B cell (primary cell): ENCODE measurements around the gene PTPRT. TPM values are rescaled to one million over a fixed set of nuclear protein-coding genes. Genes with fewer than 3 reads are reported as not detected.

Experiments used
- ATAC-seq: fragments of 200-7000 bp; cut with Tn5 transposase; one replicate; pipeline ENCODE4 v1.10.0; 2021; ENCODE audit warnings: low read depth, mild to moderate bottlenecking, moderate number of reproducible peaks, moderate library complexity
- CTCF ChIA-PET: fragments of 350-600 bp; sonication (Branson Sonifier 250); formaldehyde crosslinking; loops from one replicate; lab custom pipeline; 2021; ENCODE audit warnings: antibody characterized with exemption, inconsistent platforms; lab: Charles Lee
- POLR2A ChIA-PET: fragments of 350-600 bp; sonication (Branson Sonifier 250); formaldehyde crosslinking; loops from one replicate; lab custom pipeline; 2021; ENCODE audit warnings: antibody characterized with exemption; lab: Charles Lee
- DNase-seq: peaks from one replicate; pipeline ENCODE4 v3.0.0; 2013
- H2AFZ ChIP-seq: 2 replicates; pipeline ENCODE4 v1.6.1; 2012; ENCODE audit warnings: mild to moderate bottlenecking, low read depth, low read length; ENCODE audit not compliant: insufficient read depth, poor library complexity, severe bottlenecking
- H3K27ac ChIP-seq, 2 donors: 1 replicate in 1 of 2; 2 replicates in 1 of 2; pipeline ENCODE4 v1.5.1; 2012 to 2013; ENCODE audit warnings: low read length in 2 of 2, mild to moderate bottlenecking in 2 of 2, moderate library complexity in 1 of 2
- H3K27me3 ChIP-seq, 4 experiments: fragments of 200-600 bp in 1 of 4; sonication (generic) in 1 of 4; replicated peaks in 1 of 4; 1 replicate in 2 of 4; 2 replicates in 2 of 4; pipeline versions ENCODE4 v1.6.1 to v1.7.0; 2013 to 2016; ENCODE audit warnings: low read length in 3 of 4, mild to moderate bottlenecking in 2 of 4, mixed read lengths in 1 of 4, moderate library complexity in 1 of 4; ENCODE audit not compliant: insufficient read depth in 4 of 4, control insufficient read depth in 3 of 4; ENCODE audit errors: control extremely low read depth in 1 of 4
- H3K36me3 ChIP-seq, 2 experiments: replicated peaks in 1 of 2; 1 replicate in 1 of 2; 2 replicates in 1 of 2; pipeline versions ENCODE4 v1.6.1 to v1.7.1; 2013; ENCODE audit warnings: low read length in 1 of 2; ENCODE audit not compliant: insufficient read depth in 2 of 2, control insufficient read depth in 1 of 2; ENCODE audit errors: control extremely low read depth in 1 of 2, extremely low read depth in 1 of 2
- H3K4me1 ChIP-seq, 2 donors: fragments of 200-600 bp in 1 of 2; sonication (generic) in 1 of 2; 1 replicate in 1 of 2; 2 replicates in 1 of 2; pipeline versions ENCODE4 v1.5.1 to v1.6.1; 2013 to 2017; ENCODE audit warnings: low read length in 2 of 2; ENCODE audit not compliant: control insufficient read depth in 2 of 2, insufficient read depth in 2 of 2
- H3K4me2 ChIP-seq: replicated peaks from 2 replicates; pipeline ENCODE3; 2012; ENCODE audit warnings: mild to moderate bottlenecking, low read depth, low read length; ENCODE audit not compliant: poor library complexity, severe bottlenecking
- H3K4me3 ChIP-seq, 5 experiments: fragments of 200-600 bp in 1 of 5; sonication (generic) in 1 of 5; 1 replicate in 3 of 5; 2 replicates in 2 of 5; pipeline versions ENCODE4 v1.5.1 to v1.7.0; 2011 to 2016; ENCODE audit warnings: low read length in 4 of 5, mild to moderate bottlenecking in 4 of 5, low read depth in 2 of 5, control low read depth in 1 of 5, moderate library complexity in 1 of 5; ENCODE audit not compliant: insufficient read depth in 1 of 5; ENCODE audit errors: control extremely low read depth in 1 of 5, extremely low read depth in 1 of 5
- H3K79me2 ChIP-seq: fragments of 200-600 bp; sonication (generic); one replicate; pipeline ENCODE4 v1.6.0; 2016; ENCODE audit warnings: low read length; ENCODE audit not compliant: control insufficient read depth, insufficient read depth
- H3K9ac ChIP-seq: fragments of 200-600 bp; sonication (generic); 2 replicates; pipeline ENCODE4 v1.6.1; 2017; ENCODE audit warnings: mild to moderate bottlenecking, low read length, moderate library complexity
- H3K9me3 ChIP-seq, 3 donors: one replicate each; pipeline versions ENCODE4 v1.6.1 to v1.7.1; 2013; ENCODE audit warnings: low read length in 2 of 3; ENCODE audit not compliant: control insufficient read depth in 2 of 3, insufficient read depth in 1 of 3; ENCODE audit errors: control extremely low read depth in 1 of 3
- H4K20me1 ChIP-seq: 2 replicates; pipeline ENCODE4 v1.6.0; 2012; ENCODE audit warnings: mild to moderate bottlenecking, low read length; ENCODE audit not compliant: insufficient read depth, control insufficient read depth, poor library complexity, severe bottlenecking
- H3K27ac Mint-ChIP-seq: one replicate; pipeline ENCODE4 v1.8.0; 2021; ENCODE audit warnings: mixed read lengths
- H3K27me3 Mint-ChIP-seq: one replicate; pipeline ENCODE4 v1.8.0; 2021; ENCODE audit warnings: mixed read lengths
- H3K4me1 Mint-ChIP-seq: one replicate; pipeline ENCODE4 v1.8.0; 2021; ENCODE audit warnings: mixed read lengths
- H3K4me3 Mint-ChIP-seq: one replicate; pipeline ENCODE4 v1.8.0; 2021; ENCODE audit warnings: mixed read lengths
- H3K9me3 Mint-ChIP-seq: one replicate; pipeline ENCODE4 v1.8.0; 2022; ENCODE audit warnings: mixed read lengths; ENCODE audit not compliant: insufficient read depth
- CTCF ChIP-seq: fragments of 200-600 bp; IDR thresholded peaks from one replicate; pipeline ENCODE4 v1.8.0; 2022; ENCODE audit warnings: antibody characterized with exemption, mild to moderate bottlenecking
- EZH2 ChIP-seq: IDR thresholded peaks from 2 replicates; pipeline ENCODE4 v1.6.1; 2012; ENCODE audit warnings: borderline replicate concordance, low read depth, mild to moderate bottlenecking, moderate library complexity, low read length; ENCODE audit not compliant: insufficient read depth, poor library complexity, severe bottlenecking
- WGBS: methylation state at CpG from one replicate; pipeline ENCODE4 v1.1.5; 2013; ENCODE audit warnings: missing lambda C conversion rate; ENCODE audit not compliant: insufficient coverage; 5-methylcytosine and 5-hydroxymethylcytosine counted together
- intact Hi-C: fragments of 100-400 bp; cut with micrococcal nuclease; formaldehyde crosslinking; loops from one replicate; pipeline ENCODE4 v1.10.0; 2022
- polyA plus RNA-seq: library from polyadenylated mRNA; depleted of rRNA; stranded (reverse); fragments of >200 nt; gene quantifications from 2 replicates; pipeline ENCODE4 v1.2.3, GENCODE V29; 2012
- total RNA-seq, 2 donors: library from RNA; stranded (reverse); fragments of 120-200 nt in 1 of 2; gene quantifications; 1 replicate in 1 of 2; 2 replicates in 1 of 2; pipeline versions ENCODE4 v1.2.3 to v1.2.4, GENCODE V29; 2013 to 2022

PTPRT gene
- total and polyA plus RNA-seq, 2 donors (not counting 1 experiment from before 2014, with no cell fraction given) = not detected

- ChIA-PET POLR2A (no interaction called here), CTCF (no interaction called here)
- Mint-ChIP-seq H3K27ac (no peak overlapping the region), H3K27me3 (no peaks in the 10 kb centered on the region), H3K4me1 (no peaks in the 10 kb centered on the region), H3K9me3 (peaks cover 7% of the 10 kb centered on the region), H3K4me3 (no peak overlapping the region)
- intact Hi-C loops = no loop called here
- 80% methylated on average over 1 of the region's 3 CpGs for WGBS
- Histone ChIP-seq H3K4me2 (no peak overlapping the region), H3K27ac (no peak overlapping the region), H3K9me3 (peaks cover 0 to 9% (median 0%) of the 10 kb centered on the region in 3 donors), H4K20me1 (no peaks in the 10 kb centered on the region), H3K4me1 (no peaks in the 10 kb centered on the region), H2AFZ (no peak overlapping the region), H3K27me3 (no peaks in the 10 kb centered on the region), H3K9ac (no peak overlapping the region), H3K79me2 (no peaks in the 10 kb centered on the region), H3K36me3 (no peaks in the 10 kb centered on the region), H3K4me3 (no peak overlapping the region)
- TF ChIP-seq EZH2 (no peak), CTCF (no peak)
- ATAC-seq = no peak
- DNase-seq = no peak
Observed at GRCh38 chr20:42613076-42613475, 576.6 kb downstream of the PTPRT start.

GRCh38 chr20:42611889-42612837 lies 577.5 kb downstream of the PTPRT start:
- H3K4me1 ChIP-seq = no peaks in the 10 kb centered on the region
- Mint-ChIP-seq H3K27me3 (no peaks in the 10 kb centered on the region), H3K4me3 (no peak overlapping the region), H3K27ac (no peak overlapping the region), H3K4me1 (no peaks in the 10 kb centered on the region), H3K9me3 (peaks cover 7% of the 10 kb centered on the region)
- no peak for ATAC-seq
- H3K9ac ChIP-seq = no peak overlapping the region
- no peaks in the 10 kb centered on the region for H3K27me3 ChIP-seq
- H3K4me2 ChIP-seq = no peak overlapping the region
- intact Hi-C loops = no loop called here
- no peaks in the 10 kb centered on the region for H4K20me1 ChIP-seq
- no peak overlapping the region for H2AFZ ChIP-seq
- H3K36me3 ChIP-seq = no peaks in the 10 kb centered on the region
- peaks cover 0 to 12% (median 0%) of the 10 kb centered on the region in 3 donors for H3K9me3 ChIP-seq
- no peak for DNase-seq
- H3K4me3 ChIP-seq = no peak overlapping the region
- H3K79me2 ChIP-seq = no peaks in the 10 kb centered on the region
- no peak overlapping the region for H3K27ac ChIP-seq
- ChIA-PET CTCF (no interaction called here), POLR2A (no interaction called here)
- 69% methylated on average over 2 of the region's 7 CpGs for WGBS
- TF ChIP-seq EZH2 (no peak), CTCF (no peak)
